OCI-M1 (cell line): ENCODE data around the gene RBMS3.

Experiments
- DNase-seq: peaks from one replicate; lab custom pipeline; 2025; lab: John Stamatoyannopoulos, UW

The RBMS3 gene

GRCh38 chr3:29890801-29891200, 609.9 kb downstream of the RBMS3 start:
- DNase-seq = no peak

GRCh38 chr3:29892976-29893554, 612.2 kb downstream of the RBMS3 start:
- no peak for DNase-seq

DNA sequence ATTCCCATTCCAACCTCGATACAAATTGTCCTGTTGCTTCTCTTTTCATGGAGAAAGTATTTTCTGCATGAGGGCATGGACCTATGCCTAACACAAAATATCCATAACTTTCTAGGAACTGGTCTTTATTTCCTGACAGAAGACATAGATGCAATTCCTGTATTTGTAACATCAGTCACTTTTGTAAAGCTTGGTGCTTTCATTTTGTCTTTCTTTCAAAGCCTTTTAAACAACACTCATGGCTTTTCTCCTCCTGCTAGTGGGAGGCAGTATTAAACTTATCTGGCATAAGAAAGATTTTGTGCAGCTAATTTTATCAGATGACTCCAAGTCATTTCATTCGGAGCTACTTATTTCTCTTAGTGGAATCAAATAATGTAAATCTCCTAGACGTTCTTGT, 616.0 kb downstream of the RBMS3 start:
- no peak for DNase-seq

GRCh38 chr3:29898171-29898965, 617.5 kb downstream of the RBMS3 start:
- no peak for DNase-seq

GRCh38 chr3:29899021-29899420, 618.1 kb downstream of the RBMS3 start:
- DNase-seq = no peak

DNA sequence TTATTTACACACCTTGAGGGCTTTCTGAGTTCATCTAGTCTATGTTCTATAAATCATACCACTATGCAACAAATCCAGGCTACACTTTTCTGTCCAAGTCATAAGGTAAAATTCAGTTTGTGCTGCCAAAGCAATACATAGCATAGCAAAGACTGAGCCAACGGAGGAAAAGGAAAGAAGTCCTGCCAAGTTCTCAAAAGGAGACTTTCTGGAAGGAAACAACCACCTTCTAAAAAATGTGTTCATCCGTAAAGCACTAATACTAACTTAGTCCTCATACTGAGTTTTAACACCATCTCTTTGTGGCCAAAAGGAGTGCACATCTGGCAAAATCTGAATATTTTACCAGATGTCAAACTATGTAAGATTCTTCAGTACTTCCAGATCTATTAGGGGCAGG, 620.2 kb downstream of the RBMS3 start:
- DNase-seq = no peak

DNA sequence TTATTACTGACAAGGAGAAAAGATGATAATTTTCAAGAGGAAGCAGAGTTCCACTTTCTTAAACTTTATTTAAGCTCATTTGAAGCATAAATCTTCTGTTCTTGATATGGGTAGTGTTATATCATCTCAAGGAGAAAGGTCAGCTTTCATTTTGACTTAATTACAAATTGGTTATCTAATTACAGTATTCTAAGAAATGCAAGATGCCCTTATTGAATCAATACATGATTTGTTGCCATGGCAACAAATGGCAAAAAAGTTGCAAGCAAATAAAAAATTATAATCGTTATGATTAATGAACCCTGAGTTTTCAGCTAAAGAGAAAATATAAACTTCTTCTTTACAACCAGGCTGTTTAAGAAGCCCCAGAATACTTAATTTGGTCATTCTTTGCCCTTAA, 622.7 kb downstream of the RBMS3 start:
- DNase-seq = no peak

DNA sequence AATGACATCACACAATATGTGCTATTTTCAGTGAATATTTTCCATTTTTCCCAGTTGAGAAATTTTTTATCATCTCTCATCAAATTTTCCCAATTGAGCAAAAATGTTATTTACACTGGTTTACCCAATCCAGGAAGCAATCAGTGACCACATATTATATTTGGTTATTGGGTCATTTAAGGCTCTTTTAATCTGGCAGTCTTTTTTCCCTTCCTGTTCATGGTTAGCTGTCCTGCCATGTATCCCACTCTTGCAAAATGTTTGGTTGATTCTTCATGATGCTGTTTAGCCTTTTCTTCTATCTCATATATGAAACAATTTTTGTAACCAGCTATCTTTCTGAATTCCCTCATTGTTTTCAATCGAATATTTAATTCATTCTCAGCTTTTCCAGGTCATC, 626.0 kb downstream of the RBMS3 start:
- no peak for DNase-seq

- no peak for DNase-seq
Measured at GRCh38 chr3:29912600-29913288, 631.9 kb downstream of the RBMS3 start.

DNA sequence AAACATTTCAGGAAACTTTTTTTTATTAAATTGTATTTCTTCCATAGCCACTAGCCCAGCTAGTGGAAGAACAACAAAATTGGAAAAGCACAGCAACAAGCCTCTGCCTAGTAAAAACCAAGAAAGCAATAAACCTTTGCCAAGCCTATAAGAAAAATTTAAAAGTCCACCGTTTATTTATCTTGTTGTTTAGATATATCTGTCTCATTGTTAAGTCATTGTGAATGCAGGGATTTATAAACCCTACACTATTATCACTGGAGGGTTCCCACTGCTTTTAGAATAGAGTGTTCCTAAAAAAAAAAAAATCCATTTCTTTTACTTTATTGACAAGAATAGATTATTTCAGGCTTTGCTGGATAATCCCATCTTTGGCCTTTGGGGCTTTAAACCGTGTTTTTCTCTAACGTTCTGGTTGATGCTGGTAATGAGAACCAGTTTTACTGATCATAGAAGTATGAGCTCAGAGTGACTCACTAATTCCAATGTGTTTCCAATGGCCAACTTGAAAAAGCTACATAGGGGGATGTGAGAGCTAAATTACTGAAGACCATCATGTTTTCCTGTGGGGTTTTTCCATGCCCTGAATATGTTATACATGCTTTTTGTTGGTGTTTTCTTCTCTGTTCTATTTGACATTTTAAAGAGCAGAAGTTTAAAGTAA, 634.1 kb downstream of the RBMS3 start:
- no peak for DNase-seq

- no peak for DNase-seq
Measured at GRCh38 chr3:29919571-29919970, 638.7 kb downstream of the RBMS3 start.

- no peak for DNase-seq
Measured at GRCh38 chr3:29922992-29923746, 642.3 kb downstream of the RBMS3 start.

- no peak for DNase-seq
Measured at GRCh38 chr3:29924783-29925561, 644.1 kb downstream of the RBMS3 start.

DNA sequence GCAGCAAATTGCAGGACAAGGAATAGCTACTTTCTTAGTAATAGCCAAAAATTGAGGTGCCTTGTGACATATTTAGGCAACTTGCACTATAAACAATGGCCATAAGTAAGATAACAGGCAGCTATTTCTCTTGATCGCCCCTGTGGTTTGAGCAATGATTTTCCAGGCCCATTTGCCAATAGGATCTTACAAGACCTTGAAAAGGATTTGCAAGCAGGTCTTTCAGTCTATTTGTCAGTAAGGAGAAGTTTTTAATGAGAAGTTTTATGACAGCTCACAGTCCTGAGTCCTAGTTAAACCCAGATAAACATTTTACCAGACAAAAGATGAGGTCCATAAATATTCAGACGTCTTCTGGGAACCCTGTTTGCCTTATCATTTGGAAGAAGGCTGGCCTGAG, 645.5 kb downstream of the RBMS3 start:
- DNase-seq = peak; percentile 8

- no peak for DNase-seq
Measured at GRCh38 chr3:29932696-29933325, 651.9 kb downstream of the RBMS3 start.

- DNase-seq = no peak
Measured at GRCh38 chr3:29933802-29934490, 653.1 kb downstream of the RBMS3 start.

- no peak for DNase-seq
Measured at GRCh38 chr3:29934751-29935150, 653.9 kb downstream of the RBMS3 start.

DNA sequence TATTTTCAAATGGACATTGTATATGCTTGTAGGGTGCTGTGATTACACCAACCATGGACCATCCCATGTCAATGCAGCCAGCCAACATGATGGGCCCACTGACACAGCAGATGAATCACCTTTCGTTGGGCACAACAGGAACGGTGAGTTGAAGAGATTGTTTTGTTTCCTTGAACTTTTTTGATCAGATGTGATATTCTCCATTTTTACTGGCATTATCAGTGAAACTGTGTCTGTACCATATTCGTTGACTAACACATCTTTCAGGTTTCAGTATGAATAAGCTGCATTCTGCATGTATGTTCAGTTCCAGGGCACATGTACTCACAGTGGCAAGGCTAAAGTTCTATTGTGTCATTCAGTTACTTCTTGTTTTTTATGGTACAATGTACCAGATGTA, 655.2 kb downstream of the RBMS3 start:
- DNase-seq = no peak

- no peak for DNase-seq
Measured at GRCh38 chr3:29936766-29937165, 655.9 kb downstream of the RBMS3 start.

DNA sequence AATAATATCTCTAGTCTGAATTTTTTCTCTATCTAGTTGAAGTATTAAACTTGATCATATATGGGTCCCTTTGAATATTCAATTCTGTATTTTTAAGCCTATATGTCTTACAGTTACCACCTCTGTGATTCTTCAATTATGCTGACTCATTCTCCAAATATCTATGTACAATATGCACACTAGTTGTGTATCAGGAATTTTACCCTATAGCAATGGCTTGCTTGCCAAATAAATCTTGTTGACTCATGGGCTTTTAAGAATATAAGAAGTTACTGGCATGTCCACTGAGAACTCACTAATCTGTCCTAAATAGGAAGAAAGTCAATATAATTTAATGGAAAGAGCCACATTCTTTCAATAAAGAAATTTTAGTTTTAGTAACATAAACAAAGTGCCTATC, 656.3 kb downstream of the RBMS3 start:
- DNase-seq = no peak
